Neuronal stem cell (in vitro differentiated cells): ENCODE measurements around the gene TMC1.

ENCODE experiments used
- DNase-seq: peaks from one replicate; pipeline ENCODE4 v3.0.0-alpha.2; 2013; ENCODE audit warnings: low spot score
- H2AFZ ChIP-seq: one replicate; pipeline ENCODE4 v1.6.1; 2013; ENCODE audit warnings: mild to moderate bottlenecking, low read length, inconsistent platforms
- H2AK5ac ChIP-seq: 2 replicates; pipeline ENCODE4 v1.6.1; 2013; ENCODE audit warnings: low read depth, mild to moderate bottlenecking, inconsistent platforms, low read length, moderate library complexity, mixed read lengths
- H2BK120ac ChIP-seq: 2 replicates; pipeline ENCODE4 v1.6.1; 2013; ENCODE audit warnings: low read depth, mild to moderate bottlenecking, inconsistent platforms, low read length, moderate library complexity, mixed read lengths
- H2BK12ac ChIP-seq: one replicate; pipeline ENCODE4 v1.6.1; 2013; ENCODE audit warnings: low read length, inconsistent platforms
- H2BK15ac ChIP-seq: 2 replicates; pipeline ENCODE4 v1.6.1; 2013; ENCODE audit warnings: mild to moderate bottlenecking, low read length, inconsistent platforms, mixed read lengths
- H2BK5ac ChIP-seq: one replicate; pipeline ENCODE4 v1.6.1; 2013; ENCODE audit warnings: inconsistent platforms, mild to moderate bottlenecking, low read length, moderate library complexity
- H3K14ac ChIP-seq: one replicate; pipeline ENCODE4 v1.6.1; 2013; ENCODE audit warnings: low read length, inconsistent platforms
- H3K18ac ChIP-seq: 2 replicates; pipeline ENCODE4 v1.6.1; 2013; ENCODE audit warnings: low read length, inconsistent platforms
- H3K23ac ChIP-seq: 2 replicates; pipeline ENCODE4 v1.6.1; 2013; ENCODE audit warnings: low read depth, mild to moderate bottlenecking, mixed read lengths, low read length, inconsistent platforms; ENCODE audit not compliant: poor library complexity
- H3K27ac ChIP-seq: replicated peaks from 3 replicates; pipeline ENCODE4 v1.5.1; 2013; ENCODE audit warnings: low read length, inconsistent platforms
- H3K27me3 ChIP-seq, 3 experiments: 2 replicates each; pipeline ENCODE4 v1.6.1; 2013; ENCODE audit warnings: low read length in 3 of 3, mild to moderate bottlenecking in 2 of 3, inconsistent platforms in 1 of 3, low read depth in 1 of 3, mixed read lengths in 1 of 3, moderate library complexity in 1 of 3; ENCODE audit not compliant: control insufficient read depth in 3 of 3, insufficient read depth in 3 of 3
- H3K36me3 ChIP-seq, 2 donors: replicated peaks in 1 of 2; 2 replicates each; pipeline ENCODE4 v1.6.1; 2013; ENCODE audit warnings: low read length in 2 of 2; ENCODE audit not compliant: control insufficient read depth in 2 of 2, insufficient read depth in 2 of 2
- H3K4ac ChIP-seq: 2 replicates; pipeline ENCODE4 v1.6.1; 2013; ENCODE audit warnings: inconsistent platforms, mild to moderate bottlenecking, low read length, moderate library complexity
- H3K4me1 ChIP-seq, 2 donors: 1 replicate in 1 of 2; 2 replicates in 1 of 2; pipeline ENCODE4 v1.6.1; 2013; ENCODE audit warnings: low read length in 2 of 2, low read depth in 1 of 2; ENCODE audit not compliant: control insufficient read depth in 2 of 2, insufficient read depth in 1 of 2
- H3K4me2 ChIP-seq: one replicate; pipeline ENCODE4 v1.6.1; 2013; ENCODE audit warnings: mild to moderate bottlenecking, low read length, inconsistent platforms; ENCODE audit not compliant: insufficient read depth, poor library complexity, severe bottlenecking
- H3K4me3 ChIP-seq, 2 donors: 2 replicates each; pipeline ENCODE4 v1.5.1; 2013; ENCODE audit warnings: low read length in 2 of 2, mild to moderate bottlenecking in 2 of 2, inconsistent platforms in 1 of 2, moderate library complexity in 1 of 2
- H3K79me1 ChIP-seq: one replicate; pipeline ENCODE4 v1.6.1; 2013; ENCODE audit warnings: low read depth, mild to moderate bottlenecking, inconsistent platforms, low read length, moderate library complexity
- H3K9ac ChIP-seq: one replicate; pipeline ENCODE4 v1.6.1; 2013; ENCODE audit warnings: mild to moderate bottlenecking, low read depth, low read length, inconsistent platforms; ENCODE audit not compliant: poor library complexity
- H3K9me3 ChIP-seq, 2 donors: replicated peaks in 1 of 2; 2 replicates each; pipeline versions ENCODE3 to v1.6.1; 2013; ENCODE audit warnings: low read length in 2 of 2, mild to moderate bottlenecking in 2 of 2, inconsistent platforms in 1 of 2, low read depth in 1 of 2, mixed read lengths in 1 of 2, moderate library complexity in 1 of 2; ENCODE audit not compliant: control insufficient read depth in 2 of 2, insufficient read depth in 1 of 2
- H4K8ac ChIP-seq: one replicate; pipeline ENCODE4 v1.6.1; 2013; ENCODE audit warnings: low read depth, mild to moderate bottlenecking, inconsistent platforms, low read length, moderate library complexity
- H4K91ac ChIP-seq: one replicate; pipeline ENCODE4 v1.6.1; 2013; ENCODE audit warnings: low read length, low read depth, mild to moderate bottlenecking, inconsistent platforms; ENCODE audit not compliant: poor library complexity
- WGBS, 2 donors: extraction: QIAGEN DNeasy Blood & Tissue Kit; methylation state at CpG; one replicate each; pipeline ENCODE4 v1.1.7; 2013; ENCODE audit warnings: missing lambda C conversion rate in 2 of 2, mixed read lengths in 1 of 2; ENCODE audit not compliant: insufficient read length in 2 of 2, insufficient replicate concordance in 1 of 2; ENCODE audit errors: extremely low coverage in 2 of 2; 5-methylcytosine and 5-hydroxymethylcytosine counted together

The TMC1 gene

GRCh38 chr9:72601615-72602014, 80.2 kb downstream of the TMC1 start:
- no peak overlapping the region for H2BK12ac ChIP-seq
- no peak overlapping the region for H3K4me2 ChIP-seq
- H3K27me3 ChIP-seq: no peaks in the 10 kb centered on the region
- no peak overlapping the region for H3K23ac ChIP-seq
- no peak overlapping the region for H3K14ac ChIP-seq
- H3K4ac ChIP-seq: no peak overlapping the region
- no peaks in the 10 kb centered on the region for H3K79me1 ChIP-seq
- H3K36me3 ChIP-seq: no peaks in the 10 kb centered on the region
- DNase-seq: no peak
- no peak overlapping the region for H2BK15ac ChIP-seq
- H3K18ac ChIP-seq: no peak overlapping the region
- no peak overlapping the region for H2BK120ac ChIP-seq
- H3K4me1 ChIP-seq: no peaks in the 10 kb centered on the region
- no peak overlapping the region for H3K27ac ChIP-seq
- no peak overlapping the region for H3K4me3 ChIP-seq
- H2AFZ ChIP-seq: no peak overlapping the region
- no peak overlapping the region for H4K8ac ChIP-seq
- H2BK5ac ChIP-seq: no peak overlapping the region
- no peak overlapping the region for H2AK5ac ChIP-seq
- H4K91ac ChIP-seq: no peak overlapping the region
- no CpG with 5 or more reads among the region's 2 CpGs for WGBS, 2 donors
- no peaks in the 10 kb centered on the region for H3K9me3 ChIP-seq
- no peak overlapping the region for H3K9ac ChIP-seq

GRCh38 chr9:72612449-72612848, 91.0 kb downstream of the TMC1 start:
- no peak overlapping the region for H3K14ac ChIP-seq
- H3K27ac ChIP-seq: no peak overlapping the region
- H3K4me1 ChIP-seq: no peaks in the 10 kb centered on the region
- no peak overlapping the region for H3K4me3 ChIP-seq
- H3K9me3 ChIP-seq: peaks cover 0 to 3% of the 10 kb centered on the region in 2 donors
- H3K79me1 ChIP-seq: no peaks in the 10 kb centered on the region
- H2BK12ac ChIP-seq: no peak overlapping the region
- H3K4me2 ChIP-seq: no peak overlapping the region
- H3K18ac ChIP-seq: no peak overlapping the region
- no peak overlapping the region for H3K4ac ChIP-seq
- H3K23ac ChIP-seq: no peak overlapping the region
- H3K9ac ChIP-seq: no peak overlapping the region
- H2BK15ac ChIP-seq: no peak overlapping the region
- no peak overlapping the region for H4K8ac ChIP-seq
- H3K27me3 ChIP-seq: no peaks in the 10 kb centered on the region
- no peak overlapping the region for H2AFZ ChIP-seq
- no peak overlapping the region for H2AK5ac ChIP-seq
- WGBS, 2 donors: no CpG with 5 or more reads among the region's 1 CpG
- H4K91ac ChIP-seq: no peak overlapping the region
- H3K36me3 ChIP-seq: no peaks in the 10 kb centered on the region
- H2BK120ac ChIP-seq: no peak overlapping the region
- no peak overlapping the region for H2BK5ac ChIP-seq
- no peak for DNase-seq

- H3K4me3 ChIP-seq: no peak overlapping the region
- H3K18ac ChIP-seq: no peak overlapping the region
- no CpG with 5 or more reads among the region's 1 CpG for WGBS, 2 donors
- no peaks in the 10 kb centered on the region for H3K27me3 ChIP-seq
- DNase-seq: no peak
- no peak overlapping the region for H3K4ac ChIP-seq
- H3K23ac ChIP-seq: no peak overlapping the region
- H3K4me1 ChIP-seq: no peaks in the 10 kb centered on the region
- no peak overlapping the region for H3K14ac ChIP-seq
- no peak overlapping the region for H4K8ac ChIP-seq
- no peak overlapping the region for H2BK120ac ChIP-seq
- H2BK5ac ChIP-seq: no peak overlapping the region
- H3K79me1 ChIP-seq: no peaks in the 10 kb centered on the region
- H3K27ac ChIP-seq: no peak overlapping the region
- H2AK5ac ChIP-seq: no peak overlapping the region
- no peak overlapping the region for H2BK15ac ChIP-seq
- H2AFZ ChIP-seq: no peak overlapping the region
- no peak overlapping the region for H3K4me2 ChIP-seq
- H4K91ac ChIP-seq: no peak overlapping the region
- no peak overlapping the region for H2BK12ac ChIP-seq
- H3K9me3 ChIP-seq: peaks cover 0 to 3% of the 10 kb centered on the region in 2 donors
- no peak overlapping the region for H3K9ac ChIP-seq
- H3K36me3 ChIP-seq: no peaks in the 10 kb centered on the region
Observed at GRCh38 chr9:72614067-72614466, 92.7 kb downstream of the TMC1 start.

GRCh38 chr9:72615931-72616330, 94.5 kb downstream of the TMC1 start:
- Histone ChIP-seq H3K14ac (no peak overlapping the region), H3K36me3 (no peaks in the 10 kb centered on the region), H3K4me1 (no peaks in the 10 kb centered on the region), H2AK5ac (no peak overlapping the region), H3K9ac (no peak overlapping the region), H3K4me3 (no peak overlapping the region), H2BK15ac (no peak overlapping the region), H3K79me1 (no peaks in the 10 kb centered on the region), H2BK12ac (no peak overlapping the region), H2BK120ac (no peak overlapping the region), H3K9me3 (no peaks in the 10 kb centered on the region), H3K18ac (no peak overlapping the region), H4K8ac (no peak overlapping the region), H3K27ac (no peak overlapping the region), H3K27me3 (no peaks in the 10 kb centered on the region), H3K4me2 (no peak overlapping the region), H4K91ac (no peak overlapping the region), H2BK5ac (no peak overlapping the region), H2AFZ (peak overlapping the region; percentile 27), H3K4ac (no peak overlapping the region), H3K23ac (no peak overlapping the region)
- WGBS, 2 donors: no CpG with 5 or more reads among the region's 6 CpGs
- DNase-seq: no peak
